Stimulated activated CD8-positive, alpha-beta memory T cell treated with anti-CD3 and anti-CD28 coated beads, Interleukin-15, amount 100 ng/mL, for 48 hours (primary cell): ENCODE data around the gene XPO4.
"Not testable (repeated sequence)": the region's sequence is repeated elsewhere in the genome, so short reads cannot be mapped to it uniquely, and the experiment has no call there.

Experiments used
- DNase-seq, 2 donors: peaks; one replicate each; pipeline ENCODE4 v3.0.0-alpha.2; 2020; ENCODE audit warnings: low read depth in 2 of 2

XPO4 gene

GRCh38 chr13:20787180-20787579 is 115.4 kb downstream of the XPO4 start:
- DNase-seq, result no peak

GRCh38 chr13:20782116-20782708 is 120.3 kb downstream of the XPO4 start:
- no peak for DNase-seq

GRCh38 chr13:20780317-20780716 is 122.2 kb downstream of the XPO4 start:
- no peak for DNase-seq

GRCh38 chr13:20779405-20779804 is 123.1 kb downstream of the XPO4 start:
- no peak for DNase-seq

- DNase-seq, result no peak
Measured at GRCh38 chr13:20778311-20778710, 124.2 kb downstream of the XPO4 start.

GRCh38 chr13:20776751-20777150 is 125.8 kb downstream of the XPO4 start:
- DNase-seq, result no peak

GRCh38 chr13:20775961-20776360 is 126.6 kb downstream of the XPO4 start:
- DNase-seq, result no peak

GRCh38 chr13:20774746-20775145 is 127.8 kb downstream of the XPO4 start:
- DNase-seq, result no peak

- DNase-seq, result peak; percentile 92 to 95
Measured at GRCh38 chr13:20773194-20774080, 129.1 kb downstream of the XPO4 start, which contains the start of gene EEF1AKMT1. EEF1AKMT1 (minus strand) TSS chr13:20773961; CDS start chr13:20757598, 16,363 bp downstream.

- DNase-seq, result no peak
Measured at GRCh38 chr13:20772401-20773131, 130.0 kb downstream of the XPO4 start.

- no peak for DNase-seq
Measured at GRCh38 chr13:20769834-20770233, 132.7 kb downstream of the XPO4 start.

- DNase-seq, result no peak
Measured at GRCh38 chr13:20769091-20769490, 133.5 kb downstream of the XPO4 start.

- DNase-seq, result no peak
Measured at GRCh38 chr13:20767309-20767943, 135.1 kb downstream of the XPO4 start.

- no peak for DNase-seq
Measured at GRCh38 chr13:20760872-20761271, 141.7 kb downstream of the XPO4 start.

- no peak for DNase-seq
Measured at GRCh38 chr13:20754009-20754408, 148.5 kb downstream of the XPO4 start.

- no peak for DNase-seq
Measured at GRCh38 chr13:20749377-20749776, 153.2 kb downstream of the XPO4 start.

- DNase-seq, result not testable (repeated sequence)
Measured at GRCh38 chr13:20743830-20744404, 158.6 kb downstream of the XPO4 start.

GRCh38 chr13:20740021-20740420 is 162.5 kb downstream of the XPO4 start:
- DNase-seq, result no peak

- DNase-seq, result no peak
Measured at GRCh38 chr13:20738616-20739015, 163.9 kb downstream of the XPO4 start.

- no peak for DNase-seq
Measured at GRCh38 chr13:20729633-20730585, 172.6 kb downstream of the XPO4 start.
